ENCODE results near the gene ANKRD34A. TPM values are rescaled to one million over a fixed set of nuclear protein-coding genes. Genes with fewer than 3 reads are reported as not detected.

The ANKRD34A gene
- total RNA-seq, 1 experiment from 2014 or later = 0.22 TPM

DNA sequence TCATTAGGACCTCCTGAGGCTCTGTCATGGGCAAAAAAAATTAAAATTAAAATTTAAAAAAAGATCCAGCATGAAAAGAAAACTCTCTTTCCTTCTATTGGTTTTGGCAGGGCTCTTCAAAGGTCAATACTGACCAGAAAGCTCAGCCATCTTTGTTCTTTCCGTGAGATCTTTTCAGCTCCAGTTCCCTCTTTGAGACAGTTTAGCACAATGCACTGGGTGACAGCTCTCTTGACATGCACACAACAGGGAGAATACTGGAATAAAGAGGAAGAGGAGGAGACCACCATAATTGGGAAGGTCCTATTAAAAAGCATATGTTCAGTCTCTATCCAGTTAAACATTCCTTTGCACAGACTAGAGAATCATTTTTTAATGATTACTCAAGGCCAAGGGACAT lies 12.8 kb downstream of the ANKRD34A start:
- TF ChIP-seq FOXP1 (CRISPR knock-in tag; IDR thresholded peaks at IDR 0.05; ENCODE audit: borderline replicate concordance) (no peak), ZNF396 (CRISPR knock-in tag; IDR thresholded peaks at IDR 0.05; ENCODE audit: borderline replicate concordance) (no peak), GTF2I (CRISPR knock-in tag; conservative IDR thresholded peaks at IDR 0.05) (no peak), NFE2L1 (CRISPR knock-in tag; IDR thresholded peaks at IDR 0.05) (no peak), GABPB1 (CRISPR knock-in tag; IDR thresholded peaks at IDR 0.05) (no peak), ZNF263 (CRISPR knock-in tag; IDR thresholded peaks at IDR 0.05; ENCODE audit: low read depth) (no peak), NR1H2 (CRISPR knock-in tag; IDR thresholded peaks at IDR 0.05) (no peak)
- TF ChIP-seq, protein P1, sequence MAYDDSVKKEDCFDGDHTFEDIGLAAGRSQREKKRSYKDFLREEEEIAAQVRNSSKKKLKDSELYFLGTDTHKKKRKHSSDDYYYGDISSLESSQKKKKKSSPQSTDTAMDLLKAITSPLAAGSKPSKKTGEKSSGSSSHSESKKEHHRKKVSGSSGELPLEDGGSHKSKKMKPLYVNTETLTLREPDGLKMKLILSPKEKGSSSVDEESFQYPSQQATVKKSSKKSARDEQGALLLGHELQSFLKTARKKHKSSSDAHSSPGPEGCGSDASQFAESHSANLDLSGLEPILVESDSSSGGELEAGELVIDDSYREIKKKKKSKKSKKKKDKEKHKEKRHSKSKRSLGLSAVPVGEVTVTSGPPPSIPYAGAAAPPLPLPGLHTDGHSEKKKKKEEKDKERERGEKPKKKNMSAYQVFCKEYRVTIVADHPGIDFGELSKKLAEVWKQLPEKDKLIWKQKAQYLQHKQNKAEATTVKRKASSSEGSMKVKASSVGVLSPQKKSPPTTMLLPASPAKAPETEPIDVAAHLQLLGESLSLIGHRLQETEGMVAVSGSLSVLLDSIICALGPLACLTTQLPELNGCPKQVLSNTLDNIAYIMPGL (CRISPR knock-in tag; IDR thresholded peaks at IDR 0.05) = no peak
- TF ChIP-seq, protein P2, sequence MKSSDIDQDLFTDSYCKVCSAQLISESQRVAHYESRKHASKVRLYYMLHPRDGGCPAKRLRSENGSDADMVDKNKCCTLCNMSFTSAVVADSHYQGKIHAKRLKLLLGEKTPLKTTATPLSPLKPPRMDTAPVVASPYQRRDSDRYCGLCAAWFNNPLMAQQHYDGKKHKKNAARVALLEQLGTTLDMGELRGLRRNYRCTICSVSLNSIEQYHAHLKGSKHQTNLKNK (CRISPR knock-in tag; IDR thresholded peaks at IDR 0.05) = no peak
- H3K4me3 Mint-ChIP-seq = no peak overlapping the region
- POLR2A ChIA-PET = no interaction called here
- CTCF ChIA-PET = interaction anchor here (0.7 to 1.0 kb wide), 2 partner anchors 60 to 106 kb away, joined by 3 to 5 read pairs; partner anchors contain the start of gene NUDT17
- H3K27ac Mint-ChIP-seq = no peak overlapping the region
- DNase-seq (ENCODE audit: low spot score) (no peak), ATAC-seq (no peak)
- peaks cover 38% of the 10 kb centered on the region for H3K27me3 Mint-ChIP-seq (ENCODE audit: low read depth)
- no peaks in the 10 kb centered on the region for H3K36me3 Mint-ChIP-seq
- H3K4me1 Mint-ChIP-seq = peaks cover 19% of the 10 kb centered on the region
- H3K9me3 Mint-ChIP-seq = no peaks in the 10 kb centered on the region

GRCh38 chr1:145949219-145949618 lies 15.2 kb downstream of the ANKRD34A start:
- H3K36me3 Mint-ChIP-seq = no peaks in the 10 kb centered on the region
- H3K27ac Mint-ChIP-seq = no peak overlapping the region
- TF ChIP-seq, protein P3, sequence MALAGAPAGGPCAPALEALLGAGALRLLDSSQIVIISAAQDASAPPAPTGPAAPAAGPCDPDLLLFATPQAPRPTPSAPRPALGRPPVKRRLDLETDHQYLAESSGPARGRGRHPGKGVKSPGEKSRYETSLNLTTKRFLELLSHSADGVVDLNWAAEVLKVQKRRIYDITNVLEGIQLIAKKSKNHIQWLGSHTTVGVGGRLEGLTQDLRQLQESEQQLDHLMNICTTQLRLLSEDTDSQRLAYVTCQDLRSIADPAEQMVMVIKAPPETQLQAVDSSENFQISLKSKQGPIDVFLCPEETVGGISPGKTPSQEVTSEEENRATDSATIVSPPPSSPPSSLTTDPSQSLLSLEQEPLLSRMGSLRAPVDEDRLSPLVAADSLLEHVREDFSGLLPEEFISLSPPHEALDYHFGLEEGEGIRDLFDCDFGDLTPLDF (CRISPR knock-in tag; IDR thresholded peaks at IDR 0.05) = no peak
- ChIA-PET CTCF (interaction anchor here (1.8 kb wide), 1 partner anchor 8 kb away, joined by 9 read pairs; the partner anchor contains the start of gene LIX1L), POLR2A (no interaction called here)
- DNase-seq (ENCODE audit: low spot score) (no peak), ATAC-seq (no peak)
- H3K4me3 Mint-ChIP-seq = no peak overlapping the region
- H3K4me1 Mint-ChIP-seq = peaks cover 19% of the 10 kb centered on the region
- peaks cover 15% of the 10 kb centered on the region for H3K27me3 Mint-ChIP-seq (ENCODE audit: low read depth)
- no peaks in the 10 kb centered on the region for H3K9me3 Mint-ChIP-seq

DNA sequence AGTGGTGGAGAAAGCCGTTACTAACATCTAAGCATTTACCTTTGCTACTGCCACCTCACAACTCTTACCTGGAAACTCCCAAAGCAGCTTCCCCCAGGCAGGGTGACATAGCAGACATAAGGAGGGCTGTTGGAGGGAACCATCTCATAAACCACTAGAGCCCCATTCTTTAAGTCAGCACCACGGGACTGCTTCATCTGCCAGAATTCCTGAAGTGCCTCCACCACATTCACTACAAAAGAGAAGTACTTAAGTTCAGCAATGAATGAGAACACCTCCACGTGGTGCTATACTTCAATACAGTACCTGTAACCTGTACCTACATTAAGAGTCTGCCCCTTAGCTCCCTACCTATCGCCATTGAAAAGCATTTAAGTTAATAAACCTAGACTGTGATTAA lies 16.8 kb downstream of the ANKRD34A start:
- POLR2A ChIA-PET = no interaction called here

GRCh38 chr1:145946477-145946986 lies 17.8 kb downstream of the ANKRD34A start:
- H3K36me3 Mint-ChIP-seq = no peaks in the 10 kb centered on the region
- H3K27ac Mint-ChIP-seq = no peak overlapping the region
- POLR2A ChIA-PET = no interaction called here
- no peaks in the 10 kb centered on the region; the same call in 1 of the 2 replicates for H3K27me3 Mint-ChIP-seq (ENCODE audit: low read depth)
- H3K4me1 Mint-ChIP-seq = peaks cover 19% of the 10 kb centered on the region
- H3K9me3 Mint-ChIP-seq = no peaks in the 10 kb centered on the region
- CTCF ChIA-PET = no interaction called here
- H3K4me3 Mint-ChIP-seq = no peak overlapping the region
- DNase-seq (ENCODE audit: low spot score) = no peak
- no peak for ATAC-seq
- no peak for TF ChIP-seq RORB (CRISPR knock-in tag; IDR thresholded peaks at IDR 0.05)
- TF ChIP-seq, protein P4, sequence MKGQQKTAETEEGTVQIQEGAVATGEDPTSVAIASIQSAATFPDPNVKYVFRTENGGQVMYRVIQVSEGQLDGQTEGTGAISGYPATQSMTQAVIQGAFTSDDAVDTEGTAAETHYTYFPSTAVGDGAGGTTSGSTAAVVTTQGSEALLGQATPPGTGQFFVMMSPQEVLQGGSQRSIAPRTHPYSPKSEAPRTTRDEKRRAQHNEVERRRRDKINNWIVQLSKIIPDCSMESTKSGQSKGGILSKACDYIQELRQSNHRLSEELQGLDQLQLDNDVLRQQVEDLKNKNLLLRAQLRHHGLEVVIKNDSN (CRISPR knock-in tag; IDR thresholded peaks at IDR 0.05) = no peak
- no peak for TF ChIP-seq GTF2I (CRISPR knock-in tag; conservative IDR thresholded peaks at IDR 0.05)
- TF ChIP-seq IRF1 (CRISPR knock-in tag; IDR thresholded peaks at IDR 0.05) = no peak
- no peak for TF ChIP-seq CREB1 (CRISPR knock-in tag; IDR thresholded peaks at IDR 0.05)
- no peak for TF ChIP-seq ZNF396 (CRISPR knock-in tag; IDR thresholded peaks at IDR 0.05; ENCODE audit: borderline replicate concordance)
- TF ChIP-seq NR3C1 (CRISPR knock-in tag; conservative IDR thresholded peaks at IDR 0.05; ENCODE audit: low read depth) = no peak
- TF ChIP-seq ZNF138 (CRISPR knock-in tag; conservative IDR thresholded peaks at IDR 0.05) = no peak
- no peak for TF ChIP-seq ZBTB43 (CRISPR knock-in tag; IDR thresholded peaks at IDR 0.05)
- TF ChIP-seq ZNF425 (CRISPR knock-in tag; conservative IDR thresholded peaks at IDR 0.05) = no peak
- no peak for TF ChIP-seq ATF1 (CRISPR knock-in tag; IDR thresholded peaks at IDR 0.05)

More for the DNA sequence above, 16.8 kb downstream of the ANKRD34A start:
- H3K9me3 Mint-ChIP-seq = no peaks in the 10 kb centered on the region
- CTCF ChIA-PET = interaction anchor here (1.3 kb wide), 1 partner anchor 102 kb away, joined by 3 read pairs; the partner anchor contains the start of gene NUDT17
- peak; percentile 93 for ATAC-seq
- no peak overlapping the region for H3K27ac Mint-ChIP-seq
- H3K4me3 Mint-ChIP-seq = no peak overlapping the region
- DNase-seq (ENCODE audit: low spot score) = no peak
- peaks cover 19% of the 10 kb centered on the region for H3K4me1 Mint-ChIP-seq
- peaks cover 4% of the 10 kb centered on the region for H3K27me3 Mint-ChIP-seq (ENCODE audit: low read depth)
- H3K36me3 Mint-ChIP-seq = no peaks in the 10 kb centered on the region
- TF ChIP-seq NFE2L1 (CRISPR knock-in tag; IDR thresholded peaks at IDR 0.05) (no peak), IRF2 (CRISPR knock-in tag; IDR thresholded peaks at IDR 0.05; ENCODE audit: borderline replicate concordance, low read depth) (no peak), MAX (CRISPR knock-in tag; IDR thresholded peaks at IDR 0.05) (no peak)
